Stimulated activated CD4-positive, alpha-beta T cell treated with anti-CD3 and anti-CD28 coated beads, Interleukin-15, amount 100 ng/mL, for 24 hours (primary cell): ENCODE data around the gene KIRREL1.

Source experiments
- DNase-seq: peaks from one replicate; pipeline ENCODE4 v3.0.0-alpha.2; 2020

KIRREL1 gene

DNA sequence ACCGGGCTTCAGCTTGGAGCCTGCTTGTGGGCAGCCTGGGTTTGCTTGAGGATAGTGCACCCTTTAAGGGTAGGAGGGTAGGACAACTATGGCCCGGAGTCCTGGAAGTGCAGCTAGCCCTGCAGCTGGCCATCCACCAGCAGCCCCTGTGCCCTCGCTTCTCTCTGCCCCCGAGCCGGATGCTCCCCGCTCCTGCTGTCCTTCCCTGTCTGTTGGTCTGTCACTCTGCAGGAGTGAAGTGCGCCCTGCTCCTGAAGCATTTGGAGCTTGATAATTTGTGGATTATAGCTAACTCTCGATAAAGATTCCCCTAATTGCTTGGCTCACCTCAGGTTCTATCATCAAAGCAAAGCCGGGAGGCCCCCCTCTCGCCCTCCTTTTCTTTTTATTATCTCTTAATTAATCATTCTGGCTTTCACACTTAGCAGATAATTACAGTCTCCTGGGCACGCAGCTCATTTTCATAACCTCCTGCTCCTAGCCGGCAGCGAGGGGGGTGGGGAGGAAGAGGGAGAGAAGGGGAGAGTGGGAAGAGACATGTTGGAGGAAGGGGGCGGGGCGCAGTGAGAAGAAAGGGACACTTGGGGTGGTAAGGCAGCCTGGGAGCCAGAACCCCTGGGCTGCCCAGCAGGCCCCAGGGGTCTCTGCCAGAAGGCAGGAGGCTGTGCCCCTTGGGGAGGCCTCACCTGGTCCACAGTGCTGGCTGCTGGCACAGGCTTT, 14.4 kb downstream of the KIRREL1 start:
- no peak for DNase-seq

GRCh38 chr1:158008630-158009029, 15.2 kb downstream of the KIRREL1 start:
- no peak for DNase-seq

DNA sequence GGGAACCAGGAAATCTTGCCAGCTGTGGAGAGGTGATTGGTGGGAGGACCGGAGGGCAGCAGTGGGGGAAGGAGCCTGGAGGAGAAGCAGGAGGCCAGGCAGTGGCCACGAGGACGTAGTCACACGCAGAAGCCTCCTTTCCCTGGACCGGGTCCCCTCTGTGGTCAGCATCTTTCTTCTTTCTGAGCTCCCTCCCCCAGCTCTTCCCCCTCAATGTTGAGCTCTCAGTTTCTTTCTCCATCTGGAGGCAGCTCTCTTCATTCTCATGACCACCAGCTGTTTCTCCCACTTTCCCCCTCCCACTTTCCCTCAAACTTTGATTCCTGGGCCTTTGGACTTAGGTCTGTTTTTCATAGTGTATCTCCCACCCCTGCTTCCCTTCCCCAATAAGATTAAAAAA, 18.3 kb downstream of the KIRREL1 start:
- no peak for DNase-seq

DNA sequence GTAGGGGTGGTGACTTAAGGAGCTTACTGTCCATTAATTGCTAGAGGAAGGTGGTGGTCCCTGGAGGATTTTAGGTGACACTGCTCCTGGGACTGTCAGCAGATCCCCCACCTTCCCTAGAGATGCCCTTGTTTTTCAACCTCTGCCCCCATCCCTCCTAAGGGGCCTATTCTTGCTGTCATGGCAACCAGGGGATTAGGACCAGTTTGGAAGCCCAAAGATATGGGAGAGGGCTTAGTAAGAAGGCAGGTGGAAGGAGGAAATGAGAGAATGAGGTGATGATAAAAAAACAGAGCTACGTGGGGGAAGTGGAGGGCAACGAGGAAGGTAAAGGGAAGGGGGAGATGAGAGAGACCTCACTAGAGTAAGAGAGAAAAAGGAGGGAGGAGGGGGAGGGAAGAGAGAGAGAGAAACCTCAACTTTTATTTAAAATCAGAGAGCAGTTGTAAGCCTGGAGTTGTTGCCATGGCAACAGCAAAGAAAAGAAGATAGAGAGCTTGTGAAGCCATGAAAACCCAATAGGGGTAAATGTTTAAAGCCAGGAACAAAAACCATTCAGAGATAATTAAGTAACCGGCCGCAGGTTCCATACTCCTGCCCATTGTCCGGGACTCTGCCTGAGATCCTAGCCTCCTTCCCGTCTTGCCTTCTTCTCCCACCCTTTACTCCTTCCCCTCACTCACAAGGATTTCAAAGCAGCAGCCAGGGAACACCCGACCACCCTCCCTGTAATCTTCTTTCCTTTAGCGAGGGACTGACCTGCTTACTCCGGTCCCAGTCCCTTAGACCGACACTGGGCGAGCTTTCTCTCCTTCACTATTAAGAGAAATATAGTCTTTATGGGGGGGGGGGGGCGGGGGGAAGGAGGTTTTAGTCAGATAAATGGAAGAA, 20.6 kb downstream of the KIRREL1 start:
- no peak for DNase-seq

GRCh38 chr1:158014731-158015320, 21.4 kb downstream of the KIRREL1 start:
- DNase-seq = no peak

GRCh38 chr1:158016651-158017335, 23.3 kb downstream of the KIRREL1 start:
- no peak for DNase-seq

DNA sequence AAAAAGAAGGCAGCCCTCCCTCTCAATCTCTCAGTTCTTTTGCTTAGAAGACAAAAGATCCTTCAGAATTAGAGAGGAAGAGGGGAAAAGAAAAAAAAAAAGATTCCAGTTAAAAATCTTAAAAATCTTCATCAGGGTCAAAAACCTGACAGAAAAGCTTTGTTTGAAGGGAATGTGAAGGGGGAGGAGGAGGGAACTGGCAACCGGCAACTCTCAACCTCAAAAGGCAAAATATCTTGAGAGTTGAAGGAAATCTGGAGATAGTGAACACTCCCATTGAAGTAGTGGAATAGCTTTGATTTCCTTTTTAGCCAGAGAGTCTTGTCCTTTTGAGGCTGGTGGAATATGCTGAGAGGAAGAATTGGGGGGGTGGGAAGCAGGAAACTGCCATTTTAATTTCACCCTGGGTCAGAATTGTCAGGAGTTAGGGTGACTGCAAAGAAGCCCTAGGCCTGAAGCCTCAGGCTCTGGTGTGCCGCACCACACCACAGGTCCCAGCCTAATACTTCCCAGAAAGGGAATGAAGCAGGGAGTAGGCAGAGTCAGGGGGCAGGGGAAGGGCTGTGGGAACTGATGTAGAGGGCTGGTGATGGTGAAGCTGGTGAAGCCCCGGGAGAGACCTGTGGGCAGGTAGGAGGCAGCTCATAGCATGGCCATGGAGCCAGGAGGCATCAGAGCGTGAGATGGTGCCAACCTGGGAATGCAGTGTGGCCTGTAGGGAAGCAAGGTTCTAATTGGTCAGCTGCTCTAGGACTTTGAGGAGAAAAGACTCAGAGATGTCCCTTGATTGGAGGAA, 24.6 kb downstream of the KIRREL1 start:
- no peak for DNase-seq

DNA sequence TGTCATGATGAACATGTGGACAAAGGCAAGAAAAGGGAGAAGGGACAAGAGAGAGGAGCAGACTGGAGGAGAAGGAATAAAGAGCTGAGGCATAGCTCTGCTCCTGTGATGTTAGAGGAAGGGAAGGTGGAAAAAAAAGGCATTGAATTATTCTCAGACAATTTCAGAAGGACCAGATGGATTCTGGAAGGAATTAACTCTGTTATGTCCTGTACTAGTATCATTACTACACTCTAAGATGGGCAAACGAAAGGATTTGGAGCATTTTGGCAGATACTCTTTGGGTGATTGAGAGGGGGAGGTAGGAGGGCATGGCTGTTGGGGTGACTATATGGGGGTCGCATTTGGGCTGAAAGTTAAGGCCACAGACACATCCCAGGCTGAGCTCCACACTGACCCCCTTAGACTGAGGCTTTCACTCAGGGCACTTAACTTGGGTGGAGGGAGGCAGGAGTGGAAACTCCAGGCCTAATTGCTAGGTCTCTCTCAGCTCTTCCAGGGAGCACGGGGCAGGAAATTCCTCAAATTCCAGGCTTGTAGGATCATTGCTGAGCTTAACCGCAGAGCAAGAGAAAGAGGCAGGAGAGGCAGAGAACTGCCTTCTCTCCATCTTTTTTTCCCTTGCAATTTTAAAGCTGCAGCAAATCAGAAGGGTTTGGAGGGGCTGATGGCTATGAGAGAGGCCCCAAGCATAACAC, 25.9 kb downstream of the KIRREL1 start:
- DNase-seq = no peak

- no peak for DNase-seq
These were observed 26.9 kb downstream of the KIRREL1 start for GRCh38 chr1:158020259-158020885.

DNA sequence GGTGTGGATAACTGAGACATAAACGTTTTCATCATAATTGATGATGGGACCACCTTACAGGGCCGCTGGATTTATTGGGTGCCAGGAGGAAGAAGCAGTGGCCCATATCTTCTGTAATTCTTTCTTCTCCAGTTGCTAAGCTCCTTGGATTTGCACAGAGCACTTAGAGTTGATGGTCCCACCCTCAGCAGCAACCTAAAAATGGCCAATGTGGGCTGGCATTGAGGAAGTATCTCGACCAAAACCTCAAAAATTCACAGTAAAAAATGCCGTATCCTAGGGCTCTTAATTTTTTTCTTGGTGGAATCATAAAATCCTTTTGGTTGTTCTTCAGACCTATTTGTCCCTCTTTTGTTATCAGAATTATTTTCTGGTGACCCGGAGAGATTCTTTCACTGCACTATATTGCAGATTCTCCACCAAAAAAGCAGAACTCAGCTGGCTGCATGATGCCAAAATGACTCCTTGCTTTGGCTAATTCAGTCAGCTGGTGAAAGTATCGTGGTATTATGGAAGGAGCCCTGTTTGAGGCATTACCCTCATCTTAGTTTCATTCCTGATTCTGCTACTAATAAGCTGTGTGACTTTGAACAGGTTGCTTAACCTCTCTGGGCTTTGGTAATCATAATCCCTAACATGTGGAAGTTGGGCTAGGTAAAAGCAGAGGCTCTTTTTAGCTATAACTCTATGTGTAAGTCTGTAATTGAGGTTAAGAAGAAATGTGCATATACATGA, 27.6 kb downstream of the KIRREL1 start:
- no peak for DNase-seq

- no peak for DNase-seq
These were observed 28.3 kb downstream of the KIRREL1 start for GRCh38 chr1:158021721-158022120.

DNA sequence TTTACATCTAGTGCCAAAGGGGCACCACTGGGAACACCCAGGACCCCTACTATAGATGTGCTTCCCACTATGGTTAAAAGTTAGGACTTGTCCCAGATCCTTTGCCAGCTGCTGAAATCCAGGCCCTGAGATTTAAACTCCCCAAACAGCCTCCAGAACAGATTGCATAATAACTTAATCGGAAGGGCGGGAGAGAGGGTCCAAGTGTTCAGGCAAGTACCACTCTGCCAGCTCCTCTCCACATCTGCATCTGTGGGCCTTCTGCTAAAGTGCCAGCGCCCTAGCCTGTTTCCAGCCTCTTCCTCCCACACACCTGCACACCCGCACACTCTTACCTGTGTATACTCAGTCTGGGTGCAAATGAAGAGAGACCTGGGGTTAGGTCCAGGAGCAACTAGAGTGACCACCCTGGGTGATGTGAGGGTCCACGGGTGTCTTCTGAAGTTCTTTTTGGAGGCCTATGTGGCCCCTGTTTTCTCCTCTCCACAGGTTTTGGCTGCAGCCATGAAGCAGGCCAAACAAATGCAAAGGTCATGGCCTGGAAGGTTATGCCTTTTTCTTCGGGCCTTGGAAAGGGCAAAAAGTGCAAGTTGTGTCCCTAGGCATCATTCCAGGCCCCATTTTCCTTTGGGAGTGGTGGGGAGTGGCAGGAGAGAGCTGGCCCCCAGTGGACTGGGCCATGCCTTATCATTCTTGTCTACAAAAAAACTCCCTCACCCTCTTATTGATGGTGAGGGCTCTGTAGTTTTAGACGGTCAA, 29.3 kb downstream of the KIRREL1 start:
- no peak for DNase-seq

DNA sequence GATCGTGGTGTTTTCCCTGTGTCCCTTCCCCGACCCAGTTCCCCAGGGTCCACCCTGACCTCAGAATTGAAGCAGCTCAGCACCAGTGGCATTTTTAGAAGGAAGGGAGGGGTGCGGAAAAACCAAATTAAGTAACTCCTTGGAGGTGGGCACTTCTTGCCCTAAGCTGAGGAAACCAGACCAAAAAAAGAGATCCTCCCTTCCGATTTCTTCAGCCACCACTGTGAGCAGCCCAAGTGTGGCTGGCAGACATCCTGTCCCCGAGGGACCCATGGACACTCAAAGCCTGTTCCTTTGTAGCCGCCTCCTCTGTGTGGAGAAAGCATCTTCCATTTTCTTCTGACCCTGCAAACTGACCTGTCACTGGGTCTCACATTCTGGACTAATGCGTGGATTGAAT, 31.3 kb downstream of the KIRREL1 start:
- DNase-seq = no peak

GRCh38 chr1:158025576-158026230, 32.3 kb downstream of the KIRREL1 start:
- DNase-seq = no peak

DNA sequence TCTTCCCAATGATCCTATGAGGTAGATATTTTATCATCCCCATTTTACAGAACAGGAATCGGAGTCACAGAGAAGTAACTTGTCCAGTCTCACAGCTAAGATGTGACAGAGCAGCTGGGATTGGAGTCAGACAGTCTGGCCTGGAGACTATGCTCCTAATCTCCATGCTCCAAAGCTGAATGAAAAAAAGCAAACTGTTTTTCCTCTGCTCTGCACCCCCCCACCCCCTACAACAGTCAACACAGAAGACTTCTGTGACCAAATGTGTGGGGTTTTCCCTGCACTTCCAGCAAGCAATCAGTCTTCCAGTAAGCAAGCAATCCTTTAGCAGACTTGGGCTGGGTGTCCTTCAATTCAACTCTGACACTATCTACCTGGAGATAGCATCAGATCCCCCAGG, 33.2 kb downstream of the KIRREL1 start:
- no peak for DNase-seq

DNA sequence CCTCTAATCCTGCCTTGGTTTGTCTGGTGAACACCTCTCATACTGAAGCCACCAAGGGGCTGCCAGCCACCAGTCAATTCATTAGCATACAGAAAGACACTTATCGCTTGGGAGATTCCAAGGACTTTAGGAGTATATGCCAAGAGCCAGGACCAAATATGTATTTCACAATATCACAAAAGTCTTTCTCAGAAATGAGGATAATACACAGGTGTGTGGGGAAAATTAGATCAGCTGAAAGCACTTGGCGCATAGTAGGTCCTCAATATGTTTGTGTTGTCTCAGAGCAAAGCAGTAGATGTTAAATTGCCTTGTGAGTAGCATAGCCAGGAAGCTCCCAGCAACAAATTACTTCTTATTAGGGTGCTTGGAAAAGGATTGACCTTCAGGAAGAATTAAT, 34.1 kb downstream of the KIRREL1 start:
- DNase-seq = no peak

DNA sequence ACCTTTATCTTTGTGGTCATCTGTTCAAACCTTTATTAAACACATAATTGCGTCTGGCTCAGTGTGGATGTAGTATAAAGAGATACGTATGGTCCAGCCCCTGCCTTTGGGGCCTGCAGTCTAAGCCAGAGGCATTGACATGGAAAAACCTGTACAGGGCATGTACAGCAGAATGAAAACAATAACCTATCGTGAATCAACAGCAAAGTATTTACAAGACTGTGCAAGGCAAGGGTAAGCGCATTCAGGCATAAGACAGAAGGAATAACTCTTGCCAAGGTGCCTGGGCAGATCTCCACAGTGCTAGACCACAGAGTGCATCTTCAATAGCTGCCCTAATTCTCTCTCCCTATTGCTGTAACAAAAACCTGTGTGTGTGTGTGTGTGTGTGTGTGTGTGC, 35.5 kb downstream of the KIRREL1 start:
- no peak for DNase-seq

- DNase-seq = no peak
These were observed 41.6 kb downstream of the KIRREL1 start for GRCh38 chr1:158035014-158035413.

DNA sequence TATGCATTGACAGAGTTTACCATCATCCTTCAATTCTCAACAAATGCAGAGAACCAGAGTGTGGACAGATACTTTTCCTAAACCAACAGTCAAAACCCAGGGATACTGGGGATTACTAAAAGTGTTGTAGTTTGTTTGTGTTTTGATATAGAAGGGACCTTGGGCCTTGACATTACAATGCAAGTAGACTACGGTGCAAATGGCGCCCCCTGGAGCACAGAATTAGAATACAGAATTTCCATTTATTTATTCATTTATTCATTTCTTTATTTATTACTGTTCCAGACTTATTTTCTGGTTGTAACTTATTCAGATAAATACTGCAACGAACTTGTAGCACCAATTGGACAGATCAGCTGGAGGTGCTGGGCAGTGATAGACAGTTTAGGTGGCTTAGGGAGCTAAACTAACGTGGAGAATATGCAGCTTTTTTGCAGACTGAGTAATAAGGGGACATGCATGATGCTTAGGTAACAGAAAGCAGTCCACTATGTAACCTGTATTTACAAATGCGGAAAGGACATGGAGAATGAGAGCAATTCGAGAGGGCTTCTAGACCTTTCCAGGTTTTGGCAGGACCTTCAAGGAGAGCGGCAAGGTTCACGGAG, 42.6 kb downstream of the KIRREL1 start:
- DNase-seq = peak; percentile 31
